GM12874 (cell line): ENCODE measurements around the gene PIP4K2A.

ENCODE experiments used
- CTCF ChIP-seq: IDR thresholded peaks from 2 replicates; pipeline ENCODE4 v1.5.1; 2011; ENCODE audit warnings: low read depth, mild to moderate bottlenecking, control low read depth, low read length, moderate library complexity; ENCODE audit not compliant: insufficient read depth

The PIP4K2A gene

GRCh38 chr10:22716943-22717342 is 2.6 kb upstream of the PIP4K2A start:
- no peak for TF ChIP-seq CTCF

- no peak for TF ChIP-seq CTCF
These were observed 880 bp upstream of the PIP4K2A start for GRCh38 chr10:22715290-22715625.

GRCh38 chr10:22713853-22714478 is 412 bp downstream of the PIP4K2A start:
- no peak for TF ChIP-seq CTCF

- no peak for TF ChIP-seq CTCF
These were observed 1.2 kb downstream of the PIP4K2A start for GRCh38 chr10:22712956-22713852.

- TF ChIP-seq CTCF: no peak
These were observed 2.0 kb downstream of the PIP4K2A start for GRCh38 chr10:22712211-22712955.

GRCh38 chr10:22711373-22711772 is 3.0 kb downstream of the PIP4K2A start:
- no peak for TF ChIP-seq CTCF

GRCh38 chr10:22710139-22710745 is 4.1 kb downstream of the PIP4K2A start:
- no peak for TF ChIP-seq CTCF
